ENCODE measurements around the gene TRUB1.

- TF ChIP-seq GATA2 (IDR thresholded peaks at IDR 0.05; ENCODE audit: low read depth, low read length) (no peak), GATA3 (IDR thresholded peaks at IDR 0.05; ENCODE audit: low read depth, low read length) (no peak)
Measured at GRCh38 chr10:114917459-114917858, 20.5 kb upstream of the TRUB1 start.

Data from SH-SY5Y (cell line).